Loucy (cell line): Measurements from ENCODE around the gene TEX36.

Source experiments
- H2AFZ ChIP-seq: fragments of 200-600 bp; sonication (generic); 2 replicates; pipeline ENCODE4 v1.6.0; 2016; ENCODE audit warnings: antibody characterized with exemption, mild to moderate bottlenecking, low read length, moderate library complexity
- H3F3A ChIP-seq: fragments of 200-600 bp; 2 replicates; pipeline ENCODE4 v1.6.0; 2016; ENCODE audit warnings: antibody characterized with exemption, low read depth, mild to moderate bottlenecking
- H3K27me3 ChIP-seq: fragments of 200-600 bp; sonication (generic); 2 replicates; pipeline ENCODE4 v1.6.1; 2014; ENCODE audit warnings: low read length, mild to moderate bottlenecking; ENCODE audit not compliant: insufficient read depth, poor library complexity, severe bottlenecking
- H3K36me3 ChIP-seq: fragments of 200-600 bp; sonication (generic); 2 replicates; pipeline ENCODE4 v1.6.1; 2016; ENCODE audit warnings: low read length; ENCODE audit not compliant: insufficient read depth
- H3K4me1 ChIP-seq: fragments of 200-600 bp; sonication (generic); 2 replicates; pipeline ENCODE4 v1.5.1; 2014; ENCODE audit warnings: low read length, mild to moderate bottlenecking; ENCODE audit not compliant: insufficient read depth, poor library complexity, severe bottlenecking
- H3K4me2 ChIP-seq: fragments of 200-600 bp; sonication (generic); 2 replicates; pipeline ENCODE4 v1.6.0; 2014; ENCODE audit warnings: antibody characterized with exemption, low read length, low read depth, mild to moderate bottlenecking; ENCODE audit not compliant: poor library complexity, severe bottlenecking
- H3K4me3 ChIP-seq: fragments of 200-600 bp; sonication (generic); 2 replicates; pipeline ENCODE4 v1.5.1; 2014; ENCODE audit warnings: low read length, mild to moderate bottlenecking, mixed read lengths; ENCODE audit not compliant: poor library complexity, severe bottlenecking
- H3K79me2 ChIP-seq: fragments of 200-600 bp; sonication (generic); 2 replicates; pipeline ENCODE4 v1.6.1; 2014; ENCODE audit warnings: low read length; ENCODE audit not compliant: insufficient read depth
- H3K9ac ChIP-seq: fragments of 200-600 bp; sonication (generic); 2 replicates; pipeline ENCODE4 v1.6.0; 2014; ENCODE audit warnings: mild to moderate bottlenecking, low read depth, low read length, moderate library complexity; ENCODE audit not compliant: poor library complexity, severe bottlenecking
- H3K9me2 ChIP-seq: fragments of 200-600 bp; sonication (generic); replicated peaks from 2 replicates; pipeline ENCODE4 v1.6.1; 2016; ENCODE audit warnings: low read depth, low read length, mixed read lengths
- H3K9me3 ChIP-seq: fragments of 200-600 bp; sonication (generic); 2 replicates; pipeline ENCODE4 v1.6.1; 2014; ENCODE audit warnings: mild to moderate bottlenecking, antibody characterized with exemption, low read length, low read depth; ENCODE audit not compliant: insufficient read depth
- H4K20me1 ChIP-seq: fragments of 200-600 bp; sonication (generic); 2 replicates; pipeline ENCODE4 v1.6.0; 2014; ENCODE audit warnings: antibody characterized with exemption, low read length, mild to moderate bottlenecking; ENCODE audit not compliant: insufficient read depth, poor library complexity, severe bottlenecking
- EZH2phosphoT487 ChIP-seq: fragments of 200-600 bp; IDR thresholded peaks from 2 replicates; pipeline ENCODE4 v1.6.1; 2018; ENCODE audit warnings: antibody characterized with exemption, mild to moderate bottlenecking, moderate library complexity, borderline replicate concordance
- TF ChIP-seq, protein P1 (sequence below): fragments of 200-600 bp; sonication (generic); conservative IDR thresholded peaks from 2 replicates; pipeline ENCODE4 v1.5.1; 2014; ENCODE audit warnings: mild to moderate bottlenecking, antibody characterized with exemption, low read length

The TEX36 gene, protein sequence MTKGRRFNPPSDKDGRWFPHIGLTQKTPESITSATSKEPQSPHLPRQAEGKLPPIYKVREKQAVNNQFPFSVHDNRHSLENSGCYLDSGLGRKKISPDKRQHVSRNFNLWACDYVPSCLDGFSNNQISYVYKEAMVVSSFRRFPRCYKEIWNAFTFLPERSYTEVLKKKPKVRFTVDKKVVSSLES

DNA sequence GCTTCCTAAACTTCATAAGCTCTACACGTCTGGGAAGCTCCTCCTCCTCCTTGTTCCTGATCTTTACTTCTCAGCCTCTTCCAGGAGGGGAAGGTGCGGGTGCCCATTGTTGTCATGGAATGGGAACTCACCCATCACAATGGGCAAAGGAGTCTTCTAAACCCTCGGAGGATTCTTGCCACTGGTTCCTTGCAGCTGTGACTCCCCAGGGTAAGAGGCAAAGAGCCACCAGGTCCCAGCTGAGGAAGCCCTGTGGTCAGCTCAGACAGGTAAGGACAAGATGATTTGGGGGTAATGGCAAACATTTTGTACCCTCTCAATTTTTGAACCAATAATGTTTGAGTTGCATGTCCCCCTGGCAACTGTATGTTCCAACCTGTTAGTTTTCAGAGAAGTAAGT, at the start of gene TEX36:
Gene TEX36 (minus strand): TSS at position 101 of the 400 bp plus-strand sequence. CDS start 174 bp downstream, outside the sequence.
- Histone ChIP-seq H3K4me1 (no peaks in the 10 kb centered on the region), H3K9ac (no peak within 1 kb of the TSS), H4K20me1 (no peaks in the 10 kb centered on the region), H3K9me2 (no peaks in the 10 kb centered on the region), H3K27me3 (no peaks in the 10 kb centered on the region), H3K4me3 (no peak within 1 kb of the TSS), H3K4me2 (no peak within 1 kb of the TSS), H2AFZ (no peak within 1 kb of the TSS), H3K79me2 (no peaks in the 10 kb centered on the region), H3F3A (no peaks in the 10 kb centered on the region), H3K9me3 (peaks cover 2% of the 10 kb centered on the region; the same call in 1 of the 2 replicates), H3K36me3 (no peaks in the 10 kb centered on the region)
- TF ChIP-seq EZH2phosphoT487: no peak
- TF ChIP-seq, protein P1, sequence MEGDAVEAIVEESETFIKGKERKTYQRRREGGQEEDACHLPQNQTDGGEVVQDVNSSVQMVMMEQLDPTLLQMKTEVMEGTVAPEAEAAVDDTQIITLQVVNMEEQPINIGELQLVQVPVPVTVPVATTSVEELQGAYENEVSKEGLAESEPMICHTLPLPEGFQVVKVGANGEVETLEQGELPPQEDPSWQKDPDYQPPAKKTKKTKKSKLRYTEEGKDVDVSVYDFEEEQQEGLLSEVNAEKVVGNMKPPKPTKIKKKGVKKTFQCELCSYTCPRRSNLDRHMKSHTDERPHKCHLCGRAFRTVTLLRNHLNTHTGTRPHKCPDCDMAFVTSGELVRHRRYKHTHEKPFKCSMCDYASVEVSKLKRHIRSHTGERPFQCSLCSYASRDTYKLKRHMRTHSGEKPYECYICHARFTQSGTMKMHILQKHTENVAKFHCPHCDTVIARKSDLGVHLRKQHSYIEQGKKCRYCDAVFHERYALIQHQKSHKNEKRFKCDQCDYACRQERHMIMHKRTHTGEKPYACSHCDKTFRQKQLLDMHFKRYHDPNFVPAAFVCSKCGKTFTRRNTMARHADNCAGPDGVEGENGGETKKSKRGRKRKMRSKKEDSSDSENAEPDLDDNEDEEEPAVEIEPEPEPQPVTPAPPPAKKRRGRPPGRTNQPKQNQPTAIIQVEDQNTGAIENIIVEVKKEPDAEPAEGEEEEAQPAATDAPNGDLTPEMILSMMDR: no peak

DNA sequence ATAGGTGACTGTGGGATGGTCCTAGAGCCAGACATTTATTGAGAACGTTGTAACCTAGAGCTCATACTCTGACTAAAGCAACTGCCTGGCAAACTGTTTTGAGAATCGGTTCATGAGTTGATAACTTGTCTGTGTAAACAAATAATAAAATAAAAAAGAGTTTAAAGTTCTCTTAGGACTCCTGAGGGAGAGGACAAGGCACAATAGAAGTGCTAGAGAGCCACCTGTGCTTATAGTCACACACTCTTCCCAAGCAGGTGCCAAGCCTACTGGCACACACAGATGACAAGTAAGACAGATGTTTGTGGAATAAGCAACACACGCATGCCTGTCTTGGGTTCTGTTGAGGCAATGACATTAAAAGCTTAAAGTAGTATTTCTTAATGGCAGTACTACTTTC, 44.5 kb upstream of the TEX36 start:
- peaks cover 7% of the 10 kb centered on the region for H3K79me2 ChIP-seq
- no peaks in the 10 kb centered on the region for H3K9me2 ChIP-seq
- no peaks in the 10 kb centered on the region for H3F3A ChIP-seq
- H3K4me3 ChIP-seq: no peak overlapping the region
- no peak overlapping the region for H2AFZ ChIP-seq
- peaks cover 85% of the 10 kb centered on the region for H3K36me3 ChIP-seq
- H4K20me1 ChIP-seq: peaks cover 12% of the 10 kb centered on the region
- no peaks in the 10 kb centered on the region for H3K9me3 ChIP-seq
- H3K27me3 ChIP-seq: no peaks in the 10 kb centered on the region
- H3K4me2 ChIP-seq: no peak overlapping the region
- no peak overlapping the region for H3K9ac ChIP-seq
- TF ChIP-seq, protein P1: no peak
- no peak for TF ChIP-seq EZH2phosphoT487
- peaks cover 8% of the 10 kb centered on the region for H3K4me1 ChIP-seq

DNA sequence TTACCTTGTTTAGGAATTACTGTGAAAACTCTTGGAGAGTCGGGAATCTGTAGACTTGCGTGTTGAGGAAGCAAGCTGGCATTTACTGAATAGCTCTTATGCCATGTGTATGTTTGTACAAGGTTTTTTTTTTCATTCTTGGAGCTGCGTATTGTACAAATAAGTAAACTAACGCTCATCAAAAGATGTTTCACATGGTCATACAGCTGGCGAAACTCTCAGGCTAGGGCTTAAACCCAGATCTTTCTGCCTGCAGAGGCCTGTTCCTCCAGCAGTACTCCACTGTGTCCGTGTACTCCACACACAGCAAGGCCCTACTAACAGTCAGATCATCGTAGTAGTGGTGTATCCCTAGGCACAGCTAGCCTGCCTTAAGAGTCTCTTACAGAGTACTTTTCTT, 44.0 kb upstream of the TEX36 start:
- Histone ChIP-seq H3K9me2 (no peaks in the 10 kb centered on the region), H4K20me1 (peaks cover 16% of the 10 kb centered on the region), H3K36me3 (peaks cover 85% of the 10 kb centered on the region), H2AFZ (no peak overlapping the region), H3K4me3 (no peak overlapping the region), H3K4me2 (no peak overlapping the region), H3F3A (no peaks in the 10 kb centered on the region), H3K79me2 (peaks cover 12% of the 10 kb centered on the region), H3K9me3 (no peaks in the 10 kb centered on the region), H3K9ac (no peak overlapping the region), H3K4me1 (peaks cover 14% of the 10 kb centered on the region), H3K27me3 (no peaks in the 10 kb centered on the region)
- no peak for TF ChIP-seq EZH2phosphoT487
- TF ChIP-seq, protein P1: no peak
